Fibroblast of lung (primary cell): ENCODE results near the gene EVX1. TPM values are rescaled to one million over a fixed set of nuclear protein-coding genes. Genes with fewer than 3 reads are reported as not detected.

ENCODE experiments used
- DNase-seq, 2 donors: peaks; one replicate each; pipeline versions ENCODE4 v3.0.0 to v3.0.0-alpha.2; 2010; ENCODE audit warnings: low read depth in 2 of 2
- H2AFZ ChIP-seq: 2 replicates; pipeline ENCODE4 v1.5.1; 2012; ENCODE audit warnings: low read length, control low read depth, inconsistent platforms
- H3K27ac ChIP-seq: 2 replicates; pipeline ENCODE4 v1.5.1; 2011; ENCODE audit warnings: low read length, control low read depth; ENCODE audit not compliant: insufficient read depth
- H3K27me3 ChIP-seq: 2 replicates; pipeline ENCODE4 v1.5.1; 2011; ENCODE audit warnings: mild to moderate bottlenecking, low read length; ENCODE audit not compliant: control insufficient read depth, insufficient read depth
- H3K36me3 ChIP-seq: 2 replicates; pipeline ENCODE4 v1.5.1; 2011; ENCODE audit warnings: low read length; ENCODE audit not compliant: control insufficient read depth, insufficient read depth
- H3K4me1 ChIP-seq: 2 replicates; pipeline ENCODE4 v1.5.1; 2011; ENCODE audit warnings: low read length; ENCODE audit not compliant: control insufficient read depth, insufficient read depth; ENCODE audit errors: extremely low read depth
- H3K4me2 ChIP-seq: 2 replicates; pipeline ENCODE4 v1.5.1; 2011; ENCODE audit warnings: low read length, control low read depth; ENCODE audit not compliant: insufficient read depth; ENCODE audit errors: extremely low read depth
- H3K4me3 ChIP-seq, 4 experiments: fragments of 200-600 bp in 1 of 4; sonication (generic) in 1 of 4; replicated peaks in 1 of 4; 2 replicates each; pipeline ENCODE4 v1.5.1; 2011 to 2016; ENCODE audit warnings: low read length in 4 of 4, low read depth in 3 of 4, mild to moderate bottlenecking in 3 of 4, control low read depth in 2 of 4, inconsistent platforms in 1 of 4, mixed read lengths in 1 of 4; ENCODE audit not compliant: insufficient read depth in 1 of 4; ENCODE audit errors: control extremely low read depth in 1 of 4
- H3K79me2 ChIP-seq: 2 replicates; pipeline ENCODE4 v1.5.1; 2012; ENCODE audit warnings: mild to moderate bottlenecking, low read length, inconsistent platforms; ENCODE audit not compliant: control insufficient read depth, insufficient read depth
- H3K9ac ChIP-seq: 2 replicates; pipeline ENCODE4 v1.5.1; 2011; ENCODE audit warnings: mild to moderate bottlenecking, low read length, control low read depth; ENCODE audit not compliant: insufficient read depth
- H3K9me3 ChIP-seq: 2 replicates; pipeline ENCODE4 v1.5.1; 2012; ENCODE audit warnings: low read depth, low read length; ENCODE audit not compliant: control insufficient read depth, insufficient read depth
- H4K20me1 ChIP-seq: 2 replicates; pipeline ENCODE4 v1.5.1; 2011; ENCODE audit warnings: low read length; ENCODE audit not compliant: control insufficient read depth, insufficient read depth; ENCODE audit errors: extremely low read depth
- EZH2 ChIP-seq: IDR thresholded peaks from 2 replicates; pipeline ENCODE4 v1.5.1; 2012; ENCODE audit warnings: low read length, control low read depth, mild to moderate bottlenecking; ENCODE audit errors: missing control alignments
- polyA plus RNA-seq, 2 donors: library from polyadenylated mRNA; depleted of rRNA in 1 of 2; stranded (reverse) in 1 of 2; unstranded in 1 of 2; fragments of >200 nt; gene quantifications; 2 replicates each; pipeline ENCODE4 v1.2.1, GENCODE V29; 2011 to 2012; ENCODE audit warnings: missing spikeins in 1 of 2
- total RNA-seq: library from RNA; depleted of rRNA; stranded (reverse); fragments of >200 nt; gene quantifications from 2 replicates; pipeline ENCODE4 v1.2.1, GENCODE V29; 2014
- TF ChIP-seq, protein P1 (sequence below), 2 donors: IDR thresholded peaks in 1 of 2; conservative IDR thresholded peaks in 1 of 2; 1 replicate in 1 of 2; 2 replicates in 1 of 2; pipeline ENCODE4 v1.5.1; 2011 to 2012; ENCODE audit warnings: low read length in 2 of 2, control low read depth in 1 of 2, inconsistent platforms in 1 of 2, low read depth in 1 of 2, mild to moderate bottlenecking in 1 of 2

Gene EVX1
- total and polyA plus RNA-seq, 2 donors (not counting 1 experiment from before 2014, with no cell fraction given): not detected

- no peak overlapping the region for H2AFZ ChIP-seq
- H3K9me3 ChIP-seq: no peaks in the 10 kb centered on the region
- DNase-seq: no peak
- no peaks in the 10 kb centered on the region for H3K4me1 ChIP-seq
- H3K27me3 ChIP-seq: peaks cover 100% of the 10 kb centered on the region
- no peak overlapping the region for H3K4me3 ChIP-seq
- H3K79me2 ChIP-seq: no peaks in the 10 kb centered on the region
- H3K27ac ChIP-seq: no peak overlapping the region
- no peak overlapping the region for H3K9ac ChIP-seq
- TF ChIP-seq, protein P1, sequence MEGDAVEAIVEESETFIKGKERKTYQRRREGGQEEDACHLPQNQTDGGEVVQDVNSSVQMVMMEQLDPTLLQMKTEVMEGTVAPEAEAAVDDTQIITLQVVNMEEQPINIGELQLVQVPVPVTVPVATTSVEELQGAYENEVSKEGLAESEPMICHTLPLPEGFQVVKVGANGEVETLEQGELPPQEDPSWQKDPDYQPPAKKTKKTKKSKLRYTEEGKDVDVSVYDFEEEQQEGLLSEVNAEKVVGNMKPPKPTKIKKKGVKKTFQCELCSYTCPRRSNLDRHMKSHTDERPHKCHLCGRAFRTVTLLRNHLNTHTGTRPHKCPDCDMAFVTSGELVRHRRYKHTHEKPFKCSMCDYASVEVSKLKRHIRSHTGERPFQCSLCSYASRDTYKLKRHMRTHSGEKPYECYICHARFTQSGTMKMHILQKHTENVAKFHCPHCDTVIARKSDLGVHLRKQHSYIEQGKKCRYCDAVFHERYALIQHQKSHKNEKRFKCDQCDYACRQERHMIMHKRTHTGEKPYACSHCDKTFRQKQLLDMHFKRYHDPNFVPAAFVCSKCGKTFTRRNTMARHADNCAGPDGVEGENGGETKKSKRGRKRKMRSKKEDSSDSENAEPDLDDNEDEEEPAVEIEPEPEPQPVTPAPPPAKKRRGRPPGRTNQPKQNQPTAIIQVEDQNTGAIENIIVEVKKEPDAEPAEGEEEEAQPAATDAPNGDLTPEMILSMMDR (conservative IDR thresholded peaks at IDR 0.05 in 1 of 2, IDR thresholded peaks at IDR 0.05 in 1 of 2; ENCODE audit: low read depth in 1 of 2, low read length in 2 of 2): no peak
- no peak for TF ChIP-seq EZH2
- H3K36me3 ChIP-seq: no peaks in the 10 kb centered on the region
- no peaks in the 10 kb centered on the region for H4K20me1 ChIP-seq
- no peak overlapping the region for H3K4me2 ChIP-seq
Observed at GRCh38 chr7:27247000-27247399, 4.4 kb downstream of the EVX1 start.

- H3K4me3 ChIP-seq: no peak overlapping the region
- no peak overlapping the region for H3K27ac ChIP-seq
- peaks cover 100% of the 10 kb centered on the region for H3K27me3 ChIP-seq
- H2AFZ ChIP-seq: no peak overlapping the region
- no peak for DNase-seq
- H3K9ac ChIP-seq: no peak overlapping the region
- no peaks in the 10 kb centered on the region for H3K4me1 ChIP-seq
- no peaks in the 10 kb centered on the region for H3K79me2 ChIP-seq
- H3K36me3 ChIP-seq: no peaks in the 10 kb centered on the region
- H4K20me1 ChIP-seq: no peaks in the 10 kb centered on the region
- H3K9me3 ChIP-seq: no peaks in the 10 kb centered on the region
- TF ChIP-seq, protein P1 (conservative IDR thresholded peaks at IDR 0.05 in 1 of 2, IDR thresholded peaks at IDR 0.05 in 1 of 2; ENCODE audit: low read depth in 1 of 2, low read length in 2 of 2): no peak
- no peak for TF ChIP-seq EZH2
- H3K4me2 ChIP-seq: no peak overlapping the region
Observed at GRCh38 chr7:27247452-27248426, 5.1 kb downstream of the EVX1 start.

DNA sequence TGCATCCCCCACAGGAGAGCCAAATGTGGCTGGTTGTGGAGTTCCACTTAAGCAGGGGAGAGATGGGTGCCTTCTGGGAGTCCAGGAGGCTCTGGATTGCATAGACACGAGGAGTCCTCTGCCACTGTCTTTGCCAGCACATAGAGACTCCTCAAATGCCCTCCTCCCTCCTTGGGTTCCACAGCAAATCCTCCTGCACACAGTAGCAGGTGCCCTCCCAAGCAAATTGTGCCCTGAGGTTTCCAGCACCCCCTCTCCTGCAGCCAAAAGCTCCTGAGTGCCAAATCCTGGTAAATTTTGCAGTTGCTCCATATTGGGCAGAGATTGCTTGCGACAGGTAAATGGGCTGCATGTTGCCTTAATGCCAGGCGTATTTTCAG lies 5.8 kb downstream of the EVX1 start:
- H3K36me3 ChIP-seq: no peaks in the 10 kb centered on the region
- no peak overlapping the region for H3K9ac ChIP-seq
- DNase-seq: no peak
- no peak overlapping the region for H3K4me3 ChIP-seq
- no peak overlapping the region for H3K27ac ChIP-seq
- H3K9me3 ChIP-seq: no peaks in the 10 kb centered on the region
- peaks cover 99% of the 10 kb centered on the region for H3K27me3 ChIP-seq
- peak; percentile 50 for TF ChIP-seq EZH2
- TF ChIP-seq, protein P1 (conservative IDR thresholded peaks at IDR 0.05 in 1 of 2, IDR thresholded peaks at IDR 0.05 in 1 of 2; ENCODE audit: low read depth in 1 of 2, low read length in 2 of 2): no peak
- H3K4me2 ChIP-seq: no peak overlapping the region
- H2AFZ ChIP-seq: no peak overlapping the region
- H4K20me1 ChIP-seq: no peaks in the 10 kb centered on the region
- H3K4me1 ChIP-seq: no peaks in the 10 kb centered on the region
- no peaks in the 10 kb centered on the region for H3K79me2 ChIP-seq
